MCF 10A (cell line): ENCODE data around the gene NCKAP5L. TPM values are rescaled to one million over a fixed set of nuclear protein-coding genes. Genes with fewer than 3 reads are reported as not detected.

ENCODE experiments used
- BruUV-seq: library from RNA; stranded (reverse); fragments of 400-500 nt; replicated peaks from 2 replicates; lab custom pipeline; 2021; lab: Mats Ljungman, UMichigan
- CTCF ChIA-PET: fragments of 300-600 bp; sonication (Branson Sonifier 250); formaldehyde crosslinking; extraction: SDS; loops from one replicate; lab custom pipeline; 2021; ENCODE audit warnings: antibody characterized with exemption, inconsistent platforms; lab: Yijun Ruan, JAX
- POLR2A ChIA-PET: fragments of 300-600, 350-650 bp; sonication (Branson Sonifier 250); formaldehyde crosslinking; extraction: SDS; loops from one replicate; lab custom pipeline; 2020; ENCODE audit warnings: antibody characterized with exemption, inconsistent platforms; lab: Yijun Ruan, JAX
- DNase-seq: peaks from one replicate; pipeline ENCODE4 v3.0.0-alpha.2; 2018; ENCODE audit not compliant: unreplicated experiment
- H3K27ac Mint-ChIP-seq: one replicate; pipeline ENCODE4 v1.8.0; 2022; ENCODE audit warnings: mild to moderate bottlenecking, low read depth, mixed read lengths; ENCODE audit not compliant: unreplicated experiment
- H3K27me3 Mint-ChIP-seq: one replicate; pipeline ENCODE4 v1.8.0; 2022; ENCODE audit warnings: mixed read lengths; ENCODE audit not compliant: insufficient read depth, unreplicated experiment
- H3K36me3 Mint-ChIP-seq: one replicate; pipeline ENCODE4 v1.8.0; 2022; ENCODE audit warnings: mild to moderate bottlenecking, moderate library complexity, mixed read lengths; ENCODE audit not compliant: insufficient read depth, unreplicated experiment
- H3K4me1 Mint-ChIP-seq: one replicate; pipeline ENCODE4 v1.8.0; 2022; ENCODE audit warnings: mixed read lengths; ENCODE audit not compliant: insufficient read depth, unreplicated experiment
- H3K4me3 Mint-ChIP-seq: one replicate; pipeline ENCODE4 v1.8.0; 2022; ENCODE audit warnings: mild to moderate bottlenecking, moderate library complexity, mixed read lengths; ENCODE audit not compliant: unreplicated experiment
- H3K9me3 Mint-ChIP-seq: one replicate; pipeline ENCODE4 v1.8.0; 2022; ENCODE audit warnings: mixed read lengths; ENCODE audit not compliant: unreplicated experiment
- CTCF ChIP-seq: fragments of 200-600 bp; IDR thresholded peaks from one replicate; pipeline ENCODE4 v1.8.0; 2022; ENCODE audit warnings: antibody characterized with exemption, mild to moderate bottlenecking; ENCODE audit not compliant: unreplicated experiment
- intact Hi-C: fragments of 100-400 bp; cut with micrococcal nuclease; formaldehyde crosslinking; loops from 2 replicates; pipeline ENCODE4 v1.14.1; 2022
- total RNA-seq: library from RNA; stranded (reverse); gene quantifications from 2 replicates; pipeline ENCODE4 v1.2.3, GENCODE V29; 2022

NCKAP5L gene
- total RNA-seq, 1 experiment from 2014 or later, result 19.9 TPM

GRCh38 chr12:49875115-49875720 lies 47.0 kb upstream of the NCKAP5L start:
- Mint-ChIP-seq H3K27me3 (peaks cover 12% of the 10 kb centered on the region), H3K36me3 (no peaks in the 10 kb centered on the region), H3K9me3 (peaks cover 26% of the 10 kb centered on the region), H3K4me3 (no peak overlapping the region), H3K4me1 (no peaks in the 10 kb centered on the region), H3K27ac (no peak overlapping the region)
- no peak for TF ChIP-seq CTCF
- no TSS peak for BruUV-seq
- ChIA-PET CTCF (interaction anchor here (1.5 kb wide), 1 partner anchor 195 kb away, joined by 3 read pairs; no protein-coding TSS in a partner anchor), POLR2A (no interaction called here)
- no peak for DNase-seq
- intact Hi-C loops, result no loop called here

- H3K27ac Mint-ChIP-seq, result no peak overlapping the region
- intact Hi-C loops, result no loop called here
Measured at GRCh38 chr12:49874142-49874897, 46.1 kb upstream of the NCKAP5L start.

GRCh38 chr12:49873361-49873934 lies 45.2 kb upstream of the NCKAP5L start:
- Mint-ChIP-seq H3K27ac (no peak overlapping the region), H3K27me3 (peaks cover 12% of the 10 kb centered on the region), H3K36me3 (no peaks in the 10 kb centered on the region), H3K9me3 (peaks cover 10% of the 10 kb centered on the region), H3K4me3 (no peak overlapping the region), H3K4me1 (no peaks in the 10 kb centered on the region)
- POLR2A ChIA-PET, result interaction anchor here (0.7 to 0.9 kb wide), 2 partner anchors 55 to 87 kb away, joined by 3 to 4 read pairs; no protein-coding TSS in a partner anchor
- DNase-seq, result no peak
- no TSS peak for BruUV-seq
- no peak for TF ChIP-seq CTCF
- intact Hi-C loops, result no loop called here
- CTCF ChIA-PET, result interaction anchor here (1.5 kb wide), 1 partner anchor 197 kb away, joined by 3 read pairs; no protein-coding TSS in a partner anchor

More at GRCh38 chr12:49874142-49874897, 46.1 kb upstream of the NCKAP5L start:
- Mint-ChIP-seq H3K4me1 (no peaks in the 10 kb centered on the region), H3K4me3 (no peak overlapping the region), H3K36me3 (no peaks in the 10 kb centered on the region), H3K27me3 (peaks cover 12% of the 10 kb centered on the region), H3K9me3 (peaks cover 17% of the 10 kb centered on the region)
- ChIA-PET POLR2A (interaction anchor here (0.7 kb wide), 1 partner anchor 86 kb away, joined by 4 read pairs; no protein-coding TSS in a partner anchor), CTCF (interaction anchor here (0.6 to 1.5 kb wide), 2 partner anchors 72 to 196 kb away, joined by 3 read pairs; no protein-coding TSS in a partner anchor)
- no peak for TF ChIP-seq CTCF
- BruUV-seq, result no TSS peak
- no peak for DNase-seq

- H3K36me3 Mint-ChIP-seq, result no peaks in the 10 kb centered on the region
- peaks cover 12% of the 10 kb centered on the region for H3K27me3 Mint-ChIP-seq
- ChIA-PET CTCF (no interaction called here), POLR2A (interaction anchor here (0.9 kb wide), 1 partner anchor 56 kb away, joined by 3 read pairs; no protein-coding TSS in a partner anchor)
- TF ChIP-seq CTCF, result no peak
- no peak overlapping the region for H3K27ac Mint-ChIP-seq
- no TSS peak for BruUV-seq
- intact Hi-C loops, result no loop called here
- peaks cover 4% of the 10 kb centered on the region for H3K9me3 Mint-ChIP-seq
- no peak overlapping the region for H3K4me3 Mint-ChIP-seq
- DNase-seq, result no peak
- peaks cover 2% of the 10 kb centered on the region for H3K4me1 Mint-ChIP-seq
Measured at GRCh38 chr12:49872781-49873181, 44.6 kb upstream of the NCKAP5L start.
